DLD1 (cell line): ENCODE results near the gene CCDC27.

Experiments
- in situ Hi-C: cut with HindIII; loops from 2 replicates; pipeline ENCODE4 v1.10.0; 2017; ENCODE audit warnings: low sequenced_read_pairs

Gene CCDC27

GRCh38 chr1:3773572-3774275 lies 21.5 kb downstream of the CCDC27 start:
- in situ Hi-C loops = loop anchor here (25.0 kb wide), 1 partner anchor 136 kb away; the partner anchor contains the start of gene TPRG1L

DNA sequence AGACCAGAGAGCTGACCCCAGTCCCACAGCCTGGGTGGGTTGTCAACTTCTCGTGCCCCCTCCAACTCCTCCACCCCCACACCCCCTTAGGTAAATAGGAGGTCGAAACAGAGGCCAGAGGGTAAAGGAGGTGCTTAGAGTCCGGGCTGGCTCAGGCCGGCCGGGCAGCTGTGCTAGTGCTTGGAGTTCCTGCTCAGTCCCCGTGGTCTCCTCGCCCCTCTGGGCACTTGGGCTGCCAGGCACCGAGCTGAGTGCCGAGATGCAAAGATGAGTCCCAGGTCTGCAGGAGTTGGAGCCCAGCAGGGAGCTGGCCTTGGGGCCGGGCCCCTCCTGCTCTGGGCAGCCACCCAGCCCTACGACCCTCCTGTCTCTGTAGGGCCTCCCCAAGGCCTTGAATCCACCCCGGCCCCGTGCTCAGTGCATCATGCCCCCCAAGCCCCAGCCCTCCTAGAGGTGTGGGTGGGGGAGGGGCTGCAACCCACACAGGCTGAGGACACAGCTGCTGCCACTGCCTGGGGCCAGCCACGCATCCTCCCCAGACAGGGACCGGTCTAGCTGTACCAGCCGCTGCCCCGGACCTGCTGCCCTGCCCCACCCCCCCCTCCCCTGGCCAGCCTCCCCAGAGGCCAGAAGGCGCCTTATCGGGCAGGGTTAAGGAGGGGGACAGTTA lies 22.2 kb downstream of the CCDC27 start:
- in situ Hi-C loops = loop anchor here (25.0 kb wide), 1 partner anchor 137 kb away; the partner anchor contains the start of gene TPRG1L

DNA sequence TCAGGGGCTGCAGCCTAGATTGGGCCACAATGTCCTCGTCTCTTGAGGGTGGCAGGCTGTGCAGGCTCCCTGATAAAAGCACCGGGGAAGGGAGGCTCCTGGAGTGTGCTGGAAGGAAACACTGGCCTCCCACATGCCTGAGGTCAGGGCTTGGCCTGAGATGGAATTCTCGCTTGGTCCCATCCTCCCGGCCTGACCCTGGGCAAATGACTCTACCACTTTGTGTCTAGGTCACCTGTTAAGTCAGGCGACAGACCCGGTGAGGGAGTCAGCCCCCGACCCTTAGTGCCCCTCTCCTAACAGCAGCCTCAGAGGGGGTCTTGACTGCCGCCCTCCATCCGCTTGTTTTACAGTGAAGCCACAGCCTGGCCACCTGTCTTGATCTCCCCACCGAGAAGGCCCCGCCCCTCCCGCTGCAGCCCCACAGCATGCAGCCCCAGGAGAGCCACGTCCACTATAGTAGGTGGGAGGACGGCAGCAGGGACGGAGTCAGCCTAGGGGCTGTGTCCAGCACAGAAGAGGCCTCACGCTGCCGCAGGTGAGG lies 22.8 kb downstream of the CCDC27 start:
- in situ Hi-C loops = loop anchor here (25.0 kb wide), 1 partner anchor 138 kb away; the partner anchor contains the start of gene TPRG1L

DNA sequence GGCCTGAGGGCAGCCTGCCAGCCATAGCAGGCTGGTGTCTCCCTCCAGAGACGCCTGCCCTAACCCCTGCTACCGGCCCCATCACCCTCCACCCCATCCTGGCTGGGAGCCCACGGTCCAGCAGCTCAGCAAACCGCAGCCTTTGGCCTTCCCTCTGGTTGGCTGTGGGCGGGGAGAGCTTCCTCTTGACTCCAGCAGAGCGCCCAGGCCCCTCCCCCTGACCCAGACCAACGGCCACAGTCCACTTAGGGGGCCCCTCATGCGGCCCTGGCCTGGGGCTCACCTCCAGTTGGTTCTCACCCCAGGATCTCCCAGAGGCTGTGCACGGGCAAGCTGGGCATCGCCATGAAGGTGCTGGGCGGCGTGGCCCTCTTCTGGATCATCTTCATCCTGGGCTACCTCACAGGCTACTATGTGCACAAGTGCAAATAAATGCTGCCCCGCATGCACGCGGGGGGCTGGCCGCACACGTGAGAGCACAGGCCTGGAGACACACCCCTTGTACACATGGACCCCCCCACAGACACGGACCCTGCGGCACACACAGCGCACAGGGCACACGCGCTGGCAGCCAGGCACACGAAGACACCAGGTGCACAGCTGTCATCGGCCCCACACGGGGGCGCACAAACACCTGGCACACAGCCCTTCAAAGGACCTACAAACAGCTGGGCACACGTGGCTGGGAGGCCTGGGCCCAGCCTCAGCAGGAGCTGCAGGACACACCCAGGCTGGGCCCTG lies 23.4 kb downstream of the CCDC27 start:
- in situ Hi-C loops = no loop called here

DNA sequence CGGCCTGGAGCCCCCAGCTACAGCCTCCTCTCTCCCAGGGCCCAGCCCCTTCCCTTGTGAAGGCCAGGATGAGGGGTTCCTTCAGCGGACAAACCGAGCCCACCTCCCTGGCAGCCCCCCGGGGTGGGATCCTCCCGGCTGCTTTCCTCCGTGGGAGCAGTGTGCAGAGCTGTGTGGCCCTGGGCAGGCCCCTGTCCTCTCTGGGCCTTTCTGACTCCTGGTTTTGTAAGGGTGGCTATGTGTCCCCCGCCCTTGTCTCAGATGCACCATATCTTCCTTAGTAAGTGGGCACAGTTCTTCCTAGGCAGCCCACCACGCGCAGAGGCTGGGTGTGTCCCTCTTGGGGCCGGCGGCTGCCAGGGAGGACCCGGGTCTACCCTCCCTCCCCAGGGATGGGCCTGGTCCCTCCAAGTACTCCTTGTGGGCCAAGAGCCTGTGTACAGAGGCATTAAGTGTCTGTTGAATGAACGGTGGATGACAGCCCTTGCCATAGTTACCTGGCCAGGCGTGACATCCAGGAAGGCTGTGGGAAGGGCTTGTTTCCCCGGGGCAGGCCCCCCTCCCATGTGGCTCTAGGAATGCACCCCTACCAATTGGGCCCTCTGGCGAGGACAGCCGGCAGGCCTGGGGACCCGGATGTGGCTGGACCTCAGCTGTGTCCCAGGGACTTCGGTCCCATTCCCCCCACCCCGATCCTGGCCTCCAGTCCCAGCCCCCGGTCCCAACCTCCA lies 24.1 kb downstream of the CCDC27 start:
- in situ Hi-C loops = no loop called here

DNA sequence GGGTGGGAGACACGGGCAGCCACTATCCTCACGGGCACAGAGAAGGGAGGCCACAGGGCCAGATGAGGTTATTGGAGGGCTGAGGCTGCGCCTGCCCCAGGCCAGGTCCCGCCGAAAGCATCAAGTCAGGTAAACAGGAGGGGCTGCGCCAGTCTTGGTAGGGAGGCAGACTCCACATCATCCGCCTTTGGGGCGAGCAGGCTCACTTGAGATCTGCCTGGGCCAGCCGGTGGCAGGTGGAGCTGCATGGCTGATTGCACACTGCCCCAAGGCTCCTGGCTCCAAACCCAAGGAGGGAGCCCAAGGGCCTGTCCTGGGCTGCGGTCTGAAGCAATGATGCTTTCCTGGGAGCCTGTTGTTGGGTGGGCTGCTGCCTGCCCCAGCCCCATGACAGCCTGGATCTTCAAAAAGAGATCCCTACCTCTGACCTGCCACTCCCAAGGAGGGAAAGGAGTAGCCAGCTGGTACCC lies 24.9 kb downstream of the CCDC27 start:
- in situ Hi-C loops = no loop called here

- in situ Hi-C loops = no loop called here
Measured at GRCh38 chr1:3777647-3778589, 25.7 kb downstream of the CCDC27 start.

GRCh38 chr1:3778590-3779264 lies 26.5 kb downstream of the CCDC27 start:
- in situ Hi-C loops = no loop called here

GRCh38 chr1:3779265-3779911 lies 27.1 kb downstream of the CCDC27 start:
- in situ Hi-C loops = no loop called here

DNA sequence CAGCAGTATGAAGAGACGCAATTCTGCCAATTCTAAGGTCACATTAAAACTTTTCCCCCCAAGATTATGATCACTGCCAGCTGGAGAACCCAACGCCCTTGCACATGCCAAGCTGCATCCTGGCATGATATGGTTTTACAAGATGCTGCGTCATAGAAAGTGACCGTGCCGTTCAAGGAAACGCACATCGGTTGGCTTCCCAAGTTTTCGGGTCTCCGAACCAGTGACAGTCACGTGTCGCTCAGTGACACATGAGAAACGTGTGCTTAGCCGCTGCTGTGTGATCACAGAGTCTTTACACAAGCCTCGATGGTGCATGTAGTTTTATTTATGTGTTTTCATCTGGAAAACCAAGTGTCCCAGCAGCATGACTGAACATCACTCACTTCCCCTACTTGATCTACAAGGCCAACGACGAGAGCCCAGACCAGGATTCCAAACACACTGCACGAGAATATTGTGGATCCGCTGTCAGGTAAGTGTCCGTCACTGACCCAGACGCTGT lies 27.7 kb downstream of the CCDC27 start:
- in situ Hi-C loops = no loop called here

DNA sequence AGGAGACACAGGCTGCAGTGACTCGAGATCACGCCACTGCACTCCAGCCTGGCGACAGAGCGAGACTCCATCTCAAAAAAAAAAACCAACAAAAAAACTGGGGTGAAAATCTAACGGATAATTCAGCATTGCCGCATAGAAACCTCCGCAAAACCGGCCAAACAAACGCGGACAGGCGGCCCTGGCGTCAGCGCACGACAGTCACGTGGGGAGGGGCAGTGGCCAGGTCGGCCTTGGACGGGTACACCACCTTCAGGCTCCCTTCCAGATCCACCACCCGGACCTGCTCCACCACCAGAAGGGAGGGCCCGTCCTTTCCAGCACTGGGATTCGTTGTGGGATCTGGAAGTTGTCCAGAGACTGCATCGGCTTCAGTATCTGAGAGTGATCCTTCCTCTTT lies 28.7 kb downstream of the CCDC27 start:
- in situ Hi-C loops = no loop called here

DNA sequence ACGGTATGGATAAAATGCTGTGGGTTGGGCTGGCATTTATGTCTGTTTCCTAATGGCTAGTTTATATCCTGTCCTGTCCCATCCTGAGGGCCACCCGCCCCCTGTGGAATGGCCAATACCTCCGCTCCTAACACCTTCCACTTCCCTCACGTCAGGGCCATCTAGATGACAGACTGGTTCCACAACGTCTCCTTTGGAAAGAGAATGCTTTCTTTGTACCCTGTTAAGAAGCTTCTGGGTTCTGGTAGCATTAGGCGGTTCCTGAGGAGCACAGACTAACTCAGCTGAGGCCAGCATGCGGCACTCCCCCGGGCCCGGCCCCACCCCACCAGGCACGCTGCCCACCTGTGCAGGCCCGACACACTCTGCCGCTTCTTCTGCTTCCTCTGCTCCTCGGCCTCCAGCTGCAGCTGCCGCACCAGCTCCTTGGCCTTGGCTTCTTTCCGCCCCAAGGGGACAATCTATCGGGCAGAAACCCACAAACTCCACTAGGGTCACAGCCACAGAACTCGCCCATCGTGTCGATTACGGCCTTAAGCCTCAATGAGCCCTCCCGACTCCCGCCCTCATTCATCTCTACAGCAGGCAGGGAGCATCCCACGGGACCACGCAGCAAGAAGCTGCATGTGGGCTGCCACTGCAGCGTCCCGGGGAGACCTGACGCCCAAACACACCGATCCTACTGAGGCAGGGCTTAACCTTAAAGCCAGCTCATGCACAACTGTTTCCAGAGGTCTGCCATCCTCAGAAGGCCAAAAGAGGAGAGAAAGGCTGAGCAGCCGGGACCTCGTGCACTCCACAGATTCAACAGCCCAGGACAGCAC lies 31.6 kb downstream of the CCDC27 start:
- in situ Hi-C loops = no loop called here

DNA sequence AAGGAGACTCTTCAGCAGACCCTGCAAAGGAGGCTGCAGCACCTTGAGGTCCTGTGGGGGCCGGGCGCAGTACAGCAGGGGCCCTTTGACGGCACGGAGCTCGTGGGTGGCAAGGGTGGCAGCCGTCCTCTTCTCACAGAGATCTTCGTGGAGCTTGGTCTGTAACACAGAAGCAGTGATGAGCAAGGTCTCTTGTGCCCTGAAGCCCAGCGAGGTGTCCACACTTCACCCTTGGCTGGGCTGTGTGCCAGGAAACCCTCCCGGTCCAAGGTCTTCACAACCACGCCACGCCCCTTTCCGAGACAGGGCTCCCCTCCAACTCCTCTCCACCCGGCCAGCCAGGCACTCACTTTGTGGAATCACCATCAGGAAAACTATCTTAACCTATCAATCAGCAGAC lies 32.8 kb downstream of the CCDC27 start:
- in situ Hi-C loops = no loop called here

GRCh38 chr1:3785456-3786157 lies 33.4 kb downstream of the CCDC27 start:
- in situ Hi-C loops = no loop called here

- in situ Hi-C loops = no loop called here
Measured at GRCh38 chr1:3786468-3787348, 34.5 kb downstream of the CCDC27 start.

DNA sequence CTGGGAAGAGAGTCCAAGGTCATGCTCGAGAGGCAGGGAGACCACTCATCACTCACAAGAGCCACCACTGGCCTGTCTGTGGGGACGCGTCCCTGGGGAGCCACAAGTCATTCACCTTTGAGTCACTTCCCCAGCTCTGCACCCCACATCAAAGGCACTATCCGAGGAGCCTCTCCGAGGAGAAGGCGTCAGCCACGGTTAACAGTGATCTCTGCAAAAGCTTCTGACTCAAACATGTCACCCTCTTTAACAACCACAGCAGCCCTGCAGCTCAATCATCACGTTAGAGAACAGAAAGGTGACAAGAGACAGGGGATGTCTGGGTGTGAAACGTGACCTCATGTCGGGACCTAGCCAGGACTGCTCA lies 35.1 kb downstream of the CCDC27 start:
- in situ Hi-C loops = no loop called here
